Neuronal stem cell (in vitro differentiated cells): ENCODE data around the gene HRH1.

Experiments
- DNase-seq: peaks from one replicate; pipeline ENCODE4 v3.0.0-alpha.2; 2013; ENCODE audit warnings: low spot score
- H2AFZ ChIP-seq: one replicate; pipeline ENCODE4 v1.6.1; 2013; ENCODE audit warnings: mild to moderate bottlenecking, low read length, inconsistent platforms
- H2AK5ac ChIP-seq: 2 replicates; pipeline ENCODE4 v1.6.1; 2013; ENCODE audit warnings: low read depth, mild to moderate bottlenecking, inconsistent platforms, low read length, moderate library complexity, mixed read lengths
- H2BK120ac ChIP-seq: 2 replicates; pipeline ENCODE4 v1.6.1; 2013; ENCODE audit warnings: low read depth, mild to moderate bottlenecking, inconsistent platforms, low read length, moderate library complexity, mixed read lengths
- H2BK12ac ChIP-seq: one replicate; pipeline ENCODE4 v1.6.1; 2013; ENCODE audit warnings: low read length, inconsistent platforms
- H2BK15ac ChIP-seq: 2 replicates; pipeline ENCODE4 v1.6.1; 2013; ENCODE audit warnings: mild to moderate bottlenecking, low read length, inconsistent platforms, mixed read lengths
- H2BK5ac ChIP-seq: one replicate; pipeline ENCODE4 v1.6.1; 2013; ENCODE audit warnings: inconsistent platforms, mild to moderate bottlenecking, low read length, moderate library complexity
- H3K14ac ChIP-seq: one replicate; pipeline ENCODE4 v1.6.1; 2013; ENCODE audit warnings: low read length, inconsistent platforms
- H3K18ac ChIP-seq: 2 replicates; pipeline ENCODE4 v1.6.1; 2013; ENCODE audit warnings: low read length, inconsistent platforms
- H3K23ac ChIP-seq: 2 replicates; pipeline ENCODE4 v1.6.1; 2013; ENCODE audit warnings: low read depth, mild to moderate bottlenecking, mixed read lengths, low read length, inconsistent platforms; ENCODE audit not compliant: poor library complexity
- H3K27ac ChIP-seq: replicated peaks from 3 replicates; pipeline ENCODE4 v1.5.1; 2013; ENCODE audit warnings: low read length, inconsistent platforms
- H3K27me3 ChIP-seq, 3 experiments: 2 replicates each; pipeline ENCODE4 v1.6.1; 2013; ENCODE audit warnings: low read length in 3 of 3, mild to moderate bottlenecking in 2 of 3, inconsistent platforms in 1 of 3, low read depth in 1 of 3, mixed read lengths in 1 of 3, moderate library complexity in 1 of 3; ENCODE audit not compliant: control insufficient read depth in 3 of 3, insufficient read depth in 3 of 3
- H3K36me3 ChIP-seq, 2 donors: replicated peaks in 1 of 2; 2 replicates each; pipeline ENCODE4 v1.6.1; 2013; ENCODE audit warnings: low read length in 2 of 2; ENCODE audit not compliant: control insufficient read depth in 2 of 2, insufficient read depth in 2 of 2
- H3K4ac ChIP-seq: 2 replicates; pipeline ENCODE4 v1.6.1; 2013; ENCODE audit warnings: inconsistent platforms, mild to moderate bottlenecking, low read length, moderate library complexity
- H3K4me1 ChIP-seq, 2 donors: 1 replicate in 1 of 2; 2 replicates in 1 of 2; pipeline ENCODE4 v1.6.1; 2013; ENCODE audit warnings: low read length in 2 of 2, low read depth in 1 of 2; ENCODE audit not compliant: control insufficient read depth in 2 of 2, insufficient read depth in 1 of 2
- H3K4me2 ChIP-seq: one replicate; pipeline ENCODE4 v1.6.1; 2013; ENCODE audit warnings: mild to moderate bottlenecking, low read length, inconsistent platforms; ENCODE audit not compliant: insufficient read depth, poor library complexity, severe bottlenecking
- H3K4me3 ChIP-seq, 2 donors: 2 replicates each; pipeline ENCODE4 v1.5.1; 2013; ENCODE audit warnings: low read length in 2 of 2, mild to moderate bottlenecking in 2 of 2, inconsistent platforms in 1 of 2, moderate library complexity in 1 of 2
- H3K79me1 ChIP-seq: one replicate; pipeline ENCODE4 v1.6.1; 2013; ENCODE audit warnings: low read depth, mild to moderate bottlenecking, inconsistent platforms, low read length, moderate library complexity
- H3K9ac ChIP-seq: one replicate; pipeline ENCODE4 v1.6.1; 2013; ENCODE audit warnings: mild to moderate bottlenecking, low read depth, low read length, inconsistent platforms; ENCODE audit not compliant: poor library complexity
- H3K9me3 ChIP-seq, 2 donors: replicated peaks in 1 of 2; 2 replicates each; pipeline versions ENCODE3 to v1.6.1; 2013; ENCODE audit warnings: low read length in 2 of 2, mild to moderate bottlenecking in 2 of 2, inconsistent platforms in 1 of 2, low read depth in 1 of 2, mixed read lengths in 1 of 2, moderate library complexity in 1 of 2; ENCODE audit not compliant: control insufficient read depth in 2 of 2, insufficient read depth in 1 of 2
- H4K8ac ChIP-seq: one replicate; pipeline ENCODE4 v1.6.1; 2013; ENCODE audit warnings: low read depth, mild to moderate bottlenecking, inconsistent platforms, low read length, moderate library complexity
- H4K91ac ChIP-seq: one replicate; pipeline ENCODE4 v1.6.1; 2013; ENCODE audit warnings: low read length, low read depth, mild to moderate bottlenecking, inconsistent platforms; ENCODE audit not compliant: poor library complexity
- WGBS, 2 donors: extraction: QIAGEN DNeasy Blood & Tissue Kit; methylation state at CpG; one replicate each; pipeline ENCODE4 v1.1.7; 2013; ENCODE audit warnings: missing lambda C conversion rate in 2 of 2, mixed read lengths in 1 of 2; ENCODE audit not compliant: insufficient read length in 2 of 2, insufficient replicate concordance in 1 of 2; ENCODE audit errors: extremely low coverage in 2 of 2; 5-methylcytosine and 5-hydroxymethylcytosine counted together

The HRH1 gene

DNA sequence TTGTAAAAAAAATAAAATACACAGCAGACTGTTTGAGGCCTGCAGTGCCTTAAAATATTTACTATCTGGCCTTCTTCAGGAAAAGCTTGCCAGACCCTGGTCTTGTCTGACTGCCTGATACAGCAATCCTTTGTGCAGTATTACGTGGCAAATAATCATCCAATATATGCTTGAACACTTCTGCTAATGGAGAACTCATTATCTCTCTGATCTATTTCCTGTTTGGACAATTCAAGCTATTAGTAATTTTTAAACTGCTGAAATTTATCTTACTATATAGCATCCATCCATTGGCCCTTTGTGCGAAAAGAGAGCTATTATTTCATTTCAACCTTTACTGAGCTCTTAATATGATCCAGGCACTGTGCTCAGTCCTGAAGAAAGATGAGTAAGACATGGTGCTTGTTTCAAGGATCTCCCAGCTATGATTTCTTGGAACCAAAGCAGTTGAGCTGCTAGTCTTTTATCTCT is 133.8 kb downstream of the HRH1 start:
- no peak overlapping the region for H3K4me2 ChIP-seq
- no peaks in the 10 kb centered on the region for H3K79me1 ChIP-seq
- no peak overlapping the region for H2AFZ ChIP-seq
- H2BK12ac ChIP-seq, result no peak overlapping the region
- H2BK15ac ChIP-seq, result no peak overlapping the region
- DNase-seq, result no peak
- H3K4me1 ChIP-seq, result no peaks in the 10 kb centered on the region
- no peak overlapping the region for H3K4ac ChIP-seq
- no peak overlapping the region for H4K91ac ChIP-seq
- no peak overlapping the region for H3K4me3 ChIP-seq
- no peaks in the 10 kb centered on the region for H3K27me3 ChIP-seq
- no CpG with 5 or more reads among the region's 2 CpGs for WGBS, 2 donors
- H3K18ac ChIP-seq, result no peak overlapping the region
- H2AK5ac ChIP-seq, result no peak overlapping the region
- H3K9me3 ChIP-seq, result no peaks in the 10 kb centered on the region
- no peak overlapping the region for H4K8ac ChIP-seq
- H3K14ac ChIP-seq, result no peak overlapping the region
- no peak overlapping the region for H3K9ac ChIP-seq
- no peak overlapping the region for H2BK120ac ChIP-seq
- peaks cover 0 to 10% of the 10 kb centered on the region in 2 donors for H3K36me3 ChIP-seq
- H2BK5ac ChIP-seq, result no peak overlapping the region
- no peak overlapping the region for H3K27ac ChIP-seq
- H3K23ac ChIP-seq, result no peak overlapping the region

GRCh38 chr3:11288786-11289637 is 134.7 kb downstream of the HRH1 start:
- DNase-seq, result no peak
- Histone ChIP-seq H3K4me1 (no peaks in the 10 kb centered on the region), H2BK5ac (no peak overlapping the region), H2AK5ac (no peak overlapping the region), H3K4me2 (no peak overlapping the region), H3K4me3 (no peak overlapping the region), H3K36me3 (peaks cover 0 to 10% of the 10 kb centered on the region in 2 donors), H2AFZ (no peak overlapping the region), H3K27me3 (no peaks in the 10 kb centered on the region), H3K27ac (no peak overlapping the region), H4K91ac (no peak overlapping the region), H2BK12ac (no peak overlapping the region), H2BK120ac (no peak overlapping the region), H2BK15ac (no peak overlapping the region), H3K14ac (no peak overlapping the region), H3K23ac (no peak overlapping the region), H3K79me1 (no peaks in the 10 kb centered on the region), H3K9me3 (no peaks in the 10 kb centered on the region), H3K9ac (no peak overlapping the region), H3K18ac (no peak overlapping the region), H4K8ac (no peak overlapping the region), H3K4ac (no peak overlapping the region)
- no CpG with 5 or more reads among the region's 7 CpGs for WGBS, 2 donors

DNA sequence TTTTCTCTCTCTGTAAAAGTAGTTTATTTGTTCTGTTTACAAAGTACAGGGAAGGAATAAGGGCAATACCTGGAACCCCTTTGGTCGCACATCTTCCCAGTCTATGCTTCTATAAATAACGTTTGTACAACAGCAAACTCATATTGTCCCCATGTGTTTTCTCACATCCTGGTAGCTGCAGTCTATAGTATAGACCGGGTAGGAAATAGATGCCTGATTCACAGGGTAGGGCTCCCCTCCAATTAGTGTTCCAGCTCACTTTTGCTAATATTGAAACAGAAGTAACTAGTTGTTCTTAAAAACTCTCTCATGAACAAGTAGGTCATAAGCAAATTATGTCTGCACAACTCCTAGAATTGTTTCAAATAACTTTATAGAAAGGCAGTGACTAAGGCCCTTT is 135.6 kb downstream of the HRH1 start:
- H2BK5ac ChIP-seq, result no peak overlapping the region
- no CpG with 5 or more reads among the region's 3 CpGs for WGBS, 2 donors
- no peak overlapping the region for H2AFZ ChIP-seq
- no peak overlapping the region for H4K8ac ChIP-seq
- no peak overlapping the region for H3K14ac ChIP-seq
- no peaks in the 10 kb centered on the region for H3K27me3 ChIP-seq
- no peak overlapping the region for H3K4me3 ChIP-seq
- no peak overlapping the region for H2BK120ac ChIP-seq
- H3K36me3 ChIP-seq, result peaks cover 0 to 10% of the 10 kb centered on the region in 2 donors
- H3K4me2 ChIP-seq, result no peak overlapping the region
- no peak for DNase-seq
- no peak overlapping the region for H3K23ac ChIP-seq
- no peak overlapping the region for H3K9ac ChIP-seq
- no peak overlapping the region for H3K4ac ChIP-seq
- no peaks in the 10 kb centered on the region for H3K4me1 ChIP-seq
- H4K91ac ChIP-seq, result no peak overlapping the region
- H2BK15ac ChIP-seq, result no peak overlapping the region
- H3K79me1 ChIP-seq, result no peaks in the 10 kb centered on the region
- no peaks in the 10 kb centered on the region for H3K9me3 ChIP-seq
- no peak overlapping the region for H2BK12ac ChIP-seq
- H2AK5ac ChIP-seq, result no peak overlapping the region
- H3K18ac ChIP-seq, result no peak overlapping the region
- H3K27ac ChIP-seq, result no peak overlapping the region

DNA sequence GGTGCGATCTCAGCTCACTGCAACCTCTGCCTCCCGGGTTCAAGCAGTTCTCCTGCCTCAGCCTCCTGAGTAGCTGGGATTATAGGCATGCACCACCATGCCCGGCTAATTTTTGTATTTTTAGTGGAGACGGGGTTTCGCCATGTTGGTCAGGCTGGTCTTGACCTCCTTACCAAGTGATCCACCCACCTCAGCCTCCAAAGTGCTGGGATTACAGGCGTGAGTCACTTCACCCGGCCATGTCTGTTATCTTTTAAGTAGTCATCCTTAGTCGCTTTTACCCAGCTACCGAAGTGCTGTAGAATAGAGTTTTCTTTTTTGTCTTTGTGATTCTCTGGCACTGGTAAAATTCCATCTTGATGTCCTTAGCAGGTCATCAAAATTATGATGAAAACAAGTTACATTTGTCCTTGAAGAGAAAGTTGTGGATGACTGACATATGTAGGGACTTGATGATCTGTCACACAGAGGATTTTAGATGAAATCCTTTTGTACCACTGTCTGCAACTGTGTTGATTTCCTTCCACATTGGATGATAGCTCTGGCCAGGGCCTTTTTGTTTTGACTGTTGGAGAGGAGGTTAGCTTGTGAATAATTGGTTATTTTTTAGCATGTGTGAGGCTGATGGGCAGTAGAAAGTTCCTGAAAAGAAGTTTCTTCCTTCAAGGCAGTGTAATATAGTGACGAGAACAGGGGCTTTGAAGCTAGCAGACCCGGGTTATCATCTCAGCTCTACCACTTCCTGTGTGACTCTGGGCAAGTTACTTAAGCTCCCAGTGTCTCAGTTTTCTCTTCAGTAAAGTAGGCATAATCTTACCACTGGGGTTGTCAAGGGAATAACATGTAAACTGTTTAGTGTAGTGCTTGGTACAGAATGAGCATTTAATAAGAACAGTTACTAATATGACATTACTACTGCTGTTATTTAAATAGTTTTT is 136.7 kb downstream of the HRH1 start:
- Histone ChIP-seq H3K27ac (no peak overlapping the region), H3K4ac (no peak overlapping the region), H3K79me1 (no peaks in the 10 kb centered on the region), H2AFZ (no peak overlapping the region), H3K4me3 (no peak overlapping the region), H3K4me1 (no peaks in the 10 kb centered on the region), H2BK12ac (no peak overlapping the region), H3K4me2 (no peak overlapping the region), H2BK120ac (no peak overlapping the region), H4K8ac (no peak overlapping the region), H3K9me3 (no peaks in the 10 kb centered on the region), H2AK5ac (no peak overlapping the region), H3K9ac (no peak overlapping the region), H3K18ac (no peak overlapping the region), H3K14ac (no peak overlapping the region), H2BK5ac (no peak overlapping the region), H2BK15ac (no peak overlapping the region), H3K23ac (no peak overlapping the region), H3K36me3 (peaks cover 0 to 6% of the 10 kb centered on the region in 2 donors), H4K91ac (no peak overlapping the region), H3K27me3 (no peaks in the 10 kb centered on the region)
- no CpG with 5 or more reads among the region's 11 CpGs for WGBS, 2 donors
- DNase-seq, result no peak
